Vein endothelial cell (primary cell): ENCODE results near the gene PTPRF. TPM values are rescaled to one million over a fixed set of nuclear protein-coding genes. Genes with fewer than 3 reads are reported as not detected.

Experiments
- total RNA-seq: library from RNA; depleted of rRNA; stranded (reverse); fragments of >200 nt; gene quantifications from 2 replicates; pipeline ENCODE4 v1.2.3, GENCODE V29; 2012

Gene PTPRF
- 173 and 288 TPM in 2 replicates for total RNA-seq

DNA sequence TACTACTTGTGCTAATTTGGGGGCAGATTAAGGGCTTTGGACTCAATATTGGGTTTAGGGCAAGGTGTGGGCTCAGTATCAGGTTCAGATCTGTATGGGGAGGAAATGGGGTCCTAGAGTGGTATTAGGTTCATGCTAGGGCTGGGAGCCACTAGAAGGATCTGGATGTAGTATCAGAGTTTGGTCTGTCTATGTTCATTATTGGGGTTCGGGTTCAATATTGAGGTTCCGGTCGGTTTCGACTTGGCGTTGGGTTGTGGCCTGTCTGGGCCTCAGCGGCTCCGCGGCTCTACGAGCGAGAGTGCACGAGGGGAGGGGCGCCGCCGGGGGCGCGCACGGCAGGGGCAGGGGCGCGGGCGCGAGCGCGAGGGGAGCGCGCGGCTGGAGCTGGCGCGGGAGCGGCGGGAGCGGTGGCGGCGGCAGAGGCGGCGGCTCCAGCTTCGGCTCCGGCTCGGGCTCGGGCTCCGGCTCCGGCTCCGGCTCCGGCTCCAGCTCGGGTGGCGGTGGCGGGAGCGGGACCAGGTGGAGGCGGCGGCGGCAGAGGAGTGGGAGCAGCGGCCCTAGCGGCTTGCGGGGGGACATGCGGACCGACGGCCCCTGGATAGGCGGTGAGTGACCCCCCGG lies at the start of gene PTPRF:
PTPRF (plus strand) TSS at position 401 of the 624 bp plus-strand sequence. CDS start 14,193 bp downstream, outside the sequence.

Other genes starting within 250 kb of the PTPRF start
- gene C1orf210, start 245.3 kb upstream of the PTPRF start, total RNA-seq = not detected in 2 replicates
- 636 and 1,011 TPM in 2 replicates for gene TIE1, start 229.9 kb upstream of the PTPRF start, total RNA-seq
- gene MPL, start 193.1 kb upstream of the PTPRF start, total RNA-seq = under 0.01 and 0.10 TPM in 2 replicates
- 46.4 and 73.2 TPM in 2 replicates for gene CDC20, start 171.9 kb upstream of the PTPRF start, total RNA-seq
- gene ELOVL1, start 162.9 kb upstream of the PTPRF start, total RNA-seq = 78.5 and 80.4 TPM in 2 replicates
- gene MED8, start 141.1 kb upstream of the PTPRF start, total RNA-seq = 42.8 and 46.2 TPM in 2 replicates
- 32.1 and 32.7 TPM in 2 replicates for gene SZT2, start 141.0 kb upstream of the PTPRF start, total RNA-seq
- gene HYI, start 77.0 kb upstream of the PTPRF start, total RNA-seq = 137 and 244 TPM in 2 replicates
- gene KDM4A, start 119.3 kb downstream of the PTPRF start, total RNA-seq = 47.0 and 51.7 TPM in 2 replicates
- 17.0 and 28.1 TPM in 2 replicates for gene ST3GAL3, start 176.7 kb downstream of the PTPRF start, total RNA-seq